HG03196 (cell line): ENCODE data around the gene CPNE2.

Source experiments
- ATAC-seq: cut with Tn5 transposase; IDR thresholded peaks from one replicate; pipeline ENCODE4 v1.9.1; 2021; ENCODE audit not compliant: unreplicated experiment

Gene CPNE2

GRCh38 chr16:57192146-57192545, 99.8 kb downstream of the CPNE2 start:
- ATAC-seq: no peak

- no peak for ATAC-seq
Observed at GRCh38 chr16:57192720-57193486, 100.5 kb downstream of the CPNE2 start.

DNA sequence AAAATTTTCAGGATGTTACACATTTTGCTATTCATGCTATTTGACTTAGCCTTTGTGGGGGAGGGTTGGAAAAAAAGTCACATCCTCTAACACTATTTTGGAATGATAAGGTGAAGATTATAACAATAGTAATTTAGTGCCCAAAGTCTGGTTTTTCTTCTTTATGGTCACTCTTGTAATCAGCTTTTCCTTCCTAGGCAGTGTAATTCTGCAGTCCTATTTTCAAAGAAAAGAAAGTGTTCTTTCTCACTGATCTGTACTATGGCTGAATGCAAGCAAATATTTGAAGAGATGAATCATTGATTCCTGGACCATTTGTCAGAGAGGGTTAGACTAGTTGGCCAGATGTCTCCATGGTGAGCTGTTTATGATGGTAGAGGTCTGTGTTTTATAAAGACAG, 102.1 kb downstream of the CPNE2 start:
- ATAC-seq: no peak

GRCh38 chr16:57196286-57196685, 103.9 kb downstream of the CPNE2 start:
- ATAC-seq: no peak

DNA sequence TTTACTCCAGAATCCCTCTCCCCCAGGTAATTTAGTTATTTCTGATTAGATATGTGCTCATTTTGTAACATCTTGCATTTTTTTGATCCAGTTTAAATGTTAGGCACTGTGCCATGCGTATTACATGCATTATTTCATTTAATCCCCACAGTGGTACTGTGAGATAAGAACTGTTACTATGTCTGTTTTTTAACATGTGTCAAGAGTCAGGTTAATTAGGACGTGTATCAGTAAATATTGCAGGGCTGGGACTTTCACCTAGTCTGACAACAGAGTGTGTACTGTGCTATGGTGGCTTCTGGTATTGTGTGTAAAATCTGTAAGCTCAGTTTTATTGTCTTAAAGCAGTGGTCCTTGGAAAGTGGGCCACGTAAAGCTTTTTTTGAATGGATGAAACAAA, 104.4 kb downstream of the CPNE2 start:
- no peak for ATAC-seq
